Colonic mucosa (tissue), 4 donors: ENCODE results near the gene MXI1. TPM values are rescaled to one million over a fixed set of nuclear protein-coding genes. Genes with fewer than 3 reads are reported as not detected.
"Not testable (repeated sequence)": the region's sequence is repeated elsewhere in the genome, so short reads cannot be mapped to it uniquely, and the experiment has no call there.

Experiments
- DNase-seq: peaks from one replicate; pipeline ENCODE4 v3.0.0-alpha.2; 2020
- H3K27ac ChIP-seq: fragments of 200-600 bp; one replicate; pipeline ENCODE4 v1.8.0; 2021
- H3K27me3 ChIP-seq: fragments of 200-600 bp; one replicate; pipeline ENCODE4 v1.8.0; 2021
- H3K36me3 ChIP-seq: fragments of 200-600 bp; one replicate; pipeline ENCODE4 v1.8.0; 2021
- H3K4me1 ChIP-seq: fragments of 200-600 bp; one replicate; pipeline ENCODE4 v1.8.0; 2021; ENCODE audit warnings: mild to moderate bottlenecking
- H3K4me3 ChIP-seq: fragments of 200-600 bp; one replicate; pipeline ENCODE4 v1.8.0; 2021
- H3K9ac ChIP-seq, 2 donors: one replicate each; pipeline ENCODE4 v1.7.0; 2013; ENCODE audit warnings: control low read depth in 2 of 2, low read depth in 2 of 2, low read length in 2 of 2
- H3K9me3 ChIP-seq: fragments of 200-600 bp; one replicate; pipeline ENCODE4 v1.8.0; 2021
- CTCF ChIP-seq: fragments of 200-600 bp; IDR thresholded peaks from one replicate; pipeline ENCODE4 v1.8.0; 2022; ENCODE audit warnings: antibody characterized with exemption, mild to moderate bottlenecking
- intact Hi-C: fragments of 100-400 bp; cut with DNase I; formaldehyde crosslinking; loops from one replicate; pipeline ENCODE4 v1.14.1; 2022
- total RNA-seq, 2 donors: library from RNA; stranded (reverse); fragmentation: NEBNext Ultra II Directional in 1 of 2; extraction: Animal tissue kit (Norgen Biotek cat#: 25700) in 1 of 2; gene quantifications; one replicate each; pipeline ENCODE4 v1.2.1, GENCODE V29; 2021
- donor health status: healthy.
- donor health status: DM: no; HTN: no; CAD: no.
- donor health status: DM: no; HTN: no; CAD: no.

Gene MXI1
- total RNA-seq, 2 donors from 2014 or later, result 58.0 to 304 TPM

GRCh38 chr10:110324201-110324804 is 116.9 kb downstream of the MXI1 start:
- no peak overlapping the region for H3K4me3 ChIP-seq
- H3K4me1 ChIP-seq, result no peaks in the 10 kb centered on the region
- H3K27me3 ChIP-seq, result no peaks in the 10 kb centered on the region
- no peak for TF ChIP-seq CTCF
- H3K9ac ChIP-seq, result no peak overlapping the region
- H3K27ac ChIP-seq, result no peak overlapping the region
- no peaks in the 10 kb centered on the region for H3K9me3 ChIP-seq
- no peaks in the 10 kb centered on the region for H3K36me3 ChIP-seq
- intact Hi-C loops, result no loop called here
- no peak for DNase-seq

GRCh38 chr10:110324805-110325280 is 117.4 kb downstream of the MXI1 start:
- no peak for DNase-seq
- H3K9me3 ChIP-seq, result no peaks in the 10 kb centered on the region
- no peaks in the 10 kb centered on the region for H3K4me1 ChIP-seq
- no peaks in the 10 kb centered on the region for H3K27me3 ChIP-seq
- no peak overlapping the region for H3K9ac ChIP-seq
- intact Hi-C loops, result no loop called here
- no peak overlapping the region for H3K27ac ChIP-seq
- TF ChIP-seq CTCF, result no peak
- no peak overlapping the region for H3K4me3 ChIP-seq
- H3K36me3 ChIP-seq, result no peaks in the 10 kb centered on the region

GRCh38 chr10:110326351-110327032 is 119.1 kb downstream of the MXI1 start:
- DNase-seq, result no peak
- Histone ChIP-seq H3K9ac (no peak overlapping the region), H3K36me3 (no peaks in the 10 kb centered on the region), H3K27me3 (no peaks in the 10 kb centered on the region), H3K9me3 (no peaks in the 10 kb centered on the region), H3K4me1 (no peaks in the 10 kb centered on the region), H3K4me3 (no peak overlapping the region), H3K27ac (no peak overlapping the region)
- TF ChIP-seq CTCF, result no peak
- intact Hi-C loops, result no loop called here

- Histone ChIP-seq H3K36me3 (no peaks in the 10 kb centered on the region), H3K27me3 (no peaks in the 10 kb centered on the region), H3K4me1 (no peaks in the 10 kb centered on the region), H3K27ac (no peak overlapping the region), H3K9ac (no peak overlapping the region), H3K4me3 (no peak overlapping the region), H3K9me3 (no peaks in the 10 kb centered on the region)
- no peak for DNase-seq
- TF ChIP-seq CTCF, result no peak
- intact Hi-C loops, result no loop called here
Measured at GRCh38 chr10:110327262-110327914, 120.0 kb downstream of the MXI1 start.

- Histone ChIP-seq H3K27me3 (no peaks in the 10 kb centered on the region), H3K36me3 (no peaks in the 10 kb centered on the region), H3K4me3 (no peak overlapping the region), H3K9ac (no peak overlapping the region), H3K9me3 (no peaks in the 10 kb centered on the region), H3K27ac (no peak overlapping the region), H3K4me1 (no peaks in the 10 kb centered on the region)
- no peak for TF ChIP-seq CTCF
- DNase-seq, result no peak
- intact Hi-C loops, result no loop called here
Measured at GRCh38 chr10:110330675-110331074, 123.3 kb downstream of the MXI1 start.

- H3K4me1 ChIP-seq, H3K27me3 ChIP-seq, H3K4me3 ChIP-seq, H3K9me3 ChIP-seq, H3K9ac ChIP-seq, intact Hi-C loops, DNase-seq, H3K27ac ChIP-seq, H3K36me3 ChIP-seq: not testable (repeated sequence)
Measured at GRCh38 chr10:110331226-110331795, 123.9 kb downstream of the MXI1 start.
